Esophagus squamous epithelium (tissue), 5 donors: ENCODE results near the gene AKAP17A. TPM values are rescaled to one million over a fixed set of nuclear protein-coding genes. Genes with fewer than 3 reads are reported as not detected.
"Not testable (repeated sequence)": the region's sequence is repeated elsewhere in the genome, so short reads cannot be mapped to it uniquely, and the experiment has no call there.

Source experiments
- DNase-seq: peaks from one replicate; lab custom pipeline; 2025; lab: John Stamatoyannopoulos, UW
- H3K27ac ChIP-seq, 4 donors: fragments of 200-600 bp; sonication (generic); one replicate each; pipeline ENCODE4 v1.5.1; 2016 to 2019; ENCODE audit warnings: mild to moderate bottlenecking in 1 of 4
- H3K27me3 ChIP-seq, 4 donors: fragments of 200-600 bp; sonication (generic); 1 replicate in 3 of 4; 2 replicates in 1 of 4; pipeline versions ENCODE4 v1.5.1 to v1.6.0; 2017 to 2021; ENCODE audit warnings: antibody characterized with exemption in 1 of 4
- H3K36me3 ChIP-seq, 3 donors: fragments of 200-600 bp; sonication (generic); one replicate each; pipeline ENCODE4 v1.5.1; 2016 to 2019
- H3K4me1 ChIP-seq, 3 donors: fragments of 200-600 bp; sonication (generic); one replicate each; pipeline ENCODE4 v1.5.1; 2017 to 2019
- H3K4me3 ChIP-seq, 4 donors: fragments of 200-600 bp; sonication (generic); 1 replicate in 3 of 4; 2 replicates in 1 of 4; pipeline ENCODE4 v1.5.1; 2016 to 2019; ENCODE audit warnings: mild to moderate bottlenecking in 2 of 4, moderate library complexity in 1 of 4
- H3K9me3 ChIP-seq, 3 donors: fragments of 200-600 bp; sonication (generic); one replicate each; pipeline ENCODE4 v1.5.1; 2016 to 2019
- POLR2A ChIP-seq, 4 donors: fragments of 450-650 bp; IDR thresholded peaks; one replicate each; pipeline ENCODE4 v1.6.1; 2017; ENCODE audit warnings: antibody characterized with exemption in 4 of 4, mild to moderate bottlenecking in 4 of 4, moderate library complexity in 3 of 4
- WGBS, 2 donors: methylation state at CpG; one replicate each; pipeline ENCODE4 v1.1.5; 2018; 5-methylcytosine and 5-hydroxymethylcytosine counted together
- intact Hi-C: fragments of 100-400 bp; cut with DNase I; formaldehyde crosslinking; loops from one replicate; pipeline ENCODE4 v1.15.0; 2022
- total RNA-seq, 4 donors: library from RNA; depleted of rRNA; stranded (reverse); fragments of >200 nt; gene quantifications; one replicate each; pipeline ENCODE4 v1.1.0, GENCODE V29; 2016
- TF ChIP-seq, protein P1 (sequence below), 6 experiments: fragments of 450-650 bp in 4 of 6; fragments of 200-600 bp in 2 of 6; sonication (generic) in 2 of 6; IDR thresholded peaks; one replicate each; pipeline ENCODE4 v1.5.1; 2016 to 2019; ENCODE audit warnings: antibody characterized with exemption in 6 of 6, mild to moderate bottlenecking in 4 of 6, moderate library complexity in 4 of 6
- donor health status: DM: yes; HTN: yes; CAD: no.

Gene AKAP17A
- total RNA-seq, 4 donors from 2014 or later: 16.2 to 38.7 (median 30.6) TPM

DNA sequence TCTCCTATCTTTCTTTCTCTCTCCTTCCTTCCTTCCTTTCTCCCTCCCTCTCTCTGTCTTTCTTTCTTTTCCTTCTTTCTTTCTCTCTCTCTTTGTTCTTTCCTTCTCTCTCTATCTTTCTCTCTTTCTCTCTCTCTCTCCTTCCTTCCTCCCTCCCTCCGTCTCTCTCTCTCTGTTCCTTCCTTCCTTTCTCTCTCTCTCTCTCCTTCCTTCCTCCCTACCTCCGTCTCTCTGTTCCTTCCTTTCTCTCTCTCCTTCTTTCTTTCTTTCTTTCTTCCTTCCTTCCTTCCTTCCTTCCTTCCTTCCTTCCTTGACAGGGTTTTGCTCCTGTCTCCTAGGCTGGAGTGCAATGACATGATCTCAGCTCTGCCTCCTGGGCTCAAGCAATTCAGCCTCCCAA lies 30.2 kb upstream of the AKAP17A start:
- 27 to 51% methylated on average over 2 of the region's 2 CpGs for WGBS, 2 donors
- TF ChIP-seq POLR2A (IDR thresholded peaks at IDR 0.05): no peak
- TF ChIP-seq, protein P1, sequence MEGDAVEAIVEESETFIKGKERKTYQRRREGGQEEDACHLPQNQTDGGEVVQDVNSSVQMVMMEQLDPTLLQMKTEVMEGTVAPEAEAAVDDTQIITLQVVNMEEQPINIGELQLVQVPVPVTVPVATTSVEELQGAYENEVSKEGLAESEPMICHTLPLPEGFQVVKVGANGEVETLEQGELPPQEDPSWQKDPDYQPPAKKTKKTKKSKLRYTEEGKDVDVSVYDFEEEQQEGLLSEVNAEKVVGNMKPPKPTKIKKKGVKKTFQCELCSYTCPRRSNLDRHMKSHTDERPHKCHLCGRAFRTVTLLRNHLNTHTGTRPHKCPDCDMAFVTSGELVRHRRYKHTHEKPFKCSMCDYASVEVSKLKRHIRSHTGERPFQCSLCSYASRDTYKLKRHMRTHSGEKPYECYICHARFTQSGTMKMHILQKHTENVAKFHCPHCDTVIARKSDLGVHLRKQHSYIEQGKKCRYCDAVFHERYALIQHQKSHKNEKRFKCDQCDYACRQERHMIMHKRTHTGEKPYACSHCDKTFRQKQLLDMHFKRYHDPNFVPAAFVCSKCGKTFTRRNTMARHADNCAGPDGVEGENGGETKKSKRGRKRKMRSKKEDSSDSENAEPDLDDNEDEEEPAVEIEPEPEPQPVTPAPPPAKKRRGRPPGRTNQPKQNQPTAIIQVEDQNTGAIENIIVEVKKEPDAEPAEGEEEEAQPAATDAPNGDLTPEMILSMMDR (IDR thresholded peaks at IDR 0.05): no peak
- Histone ChIP-seq H3K27ac (no peak overlapping the region), H3K4me3 (no peak overlapping the region), H3K36me3 (no peaks in the 10 kb centered on the region), H3K9me3 (no peaks in the 10 kb centered on the region), H3K4me1 (no peaks in the 10 kb centered on the region), H3K27me3 (no peaks in the 10 kb centered on the region)
- intact Hi-C loops: no loop called here
- no peak for DNase-seq

DNA sequence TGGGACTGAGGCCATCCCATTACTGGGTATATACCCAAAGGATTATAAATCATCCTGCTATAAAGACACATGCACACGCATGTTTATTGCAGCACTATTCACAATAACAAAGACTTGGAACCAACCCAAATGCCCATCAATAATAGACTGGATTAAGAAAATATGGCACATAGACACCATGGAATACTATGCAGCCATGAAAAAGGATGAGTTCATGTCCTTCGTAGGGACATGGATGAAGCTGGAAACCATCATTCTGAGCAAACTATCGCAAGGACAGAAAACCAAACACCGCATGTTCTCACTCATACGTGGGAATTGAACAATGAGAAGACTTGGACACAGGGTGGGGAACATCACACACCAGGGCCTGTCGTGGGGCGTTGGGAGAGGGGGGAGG lies 27.3 kb upstream of the AKAP17A start:
- H3K9me3 ChIP-seq, H3K36me3 ChIP-seq, H3K4me1 ChIP-seq, H3K27ac ChIP-seq, H3K27me3 ChIP-seq, H3K4me3 ChIP-seq, intact Hi-C loops, DNase-seq: not testable (repeated sequence)
- 84 to 86% methylated on average over 7 of the region's 7 CpGs for WGBS, 2 donors

DNA sequence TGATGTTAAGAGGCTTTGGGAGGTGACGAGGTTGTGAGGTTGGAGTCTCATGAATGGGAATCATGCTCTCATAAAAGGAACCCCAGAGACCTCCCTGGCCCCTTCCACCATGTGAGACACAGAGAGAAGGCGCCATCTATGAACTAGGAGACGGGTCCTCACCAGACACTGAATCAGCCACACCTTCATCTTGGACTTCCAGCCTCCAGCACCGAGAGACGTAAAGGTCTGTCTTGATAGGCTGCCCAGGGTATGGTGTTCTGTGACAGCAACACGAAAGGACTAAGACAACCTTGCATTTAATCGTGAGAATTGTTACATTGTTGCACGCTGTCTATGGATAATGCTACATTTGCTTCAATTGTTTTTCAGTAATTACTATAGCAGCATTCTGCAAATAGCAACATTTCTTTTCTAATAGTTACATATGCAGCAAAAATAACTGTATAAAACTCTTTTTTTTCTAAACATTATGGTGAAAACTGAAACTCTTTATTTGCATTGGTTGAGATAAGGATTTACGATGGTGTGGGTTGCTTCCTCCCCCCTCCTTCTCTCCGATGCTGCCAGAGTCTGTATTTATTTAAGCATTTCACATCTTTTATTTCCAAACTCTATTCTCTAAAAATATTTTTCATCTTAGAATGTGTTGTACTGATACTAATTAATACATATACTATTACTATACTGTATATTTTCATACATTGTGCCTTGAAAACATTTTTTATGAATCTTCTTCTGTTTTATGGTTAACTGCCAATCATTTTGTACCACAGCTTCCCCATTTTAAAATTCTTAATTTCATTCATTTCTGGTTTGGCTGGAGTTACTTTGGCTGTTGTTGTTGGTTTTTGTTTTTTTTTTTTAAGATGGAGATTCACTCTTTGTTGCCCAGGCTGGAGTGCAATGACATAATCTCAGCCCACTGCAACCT lies 26.4 kb upstream of the AKAP17A start:
- Histone ChIP-seq H3K27ac (no peak overlapping the region), H3K36me3 (no peaks in the 10 kb centered on the region), H3K4me1 (no peaks in the 10 kb centered on the region), H3K4me3 (no peak overlapping the region), H3K9me3 (no peaks in the 10 kb centered on the region), H3K27me3 (no peaks in the 10 kb centered on the region)
- 41 to 42% methylated on average over 8 to 10 of the region's 10 CpGs for WGBS, 2 donors
- intact Hi-C loops: no loop called here
- TF ChIP-seq, protein P1 (IDR thresholded peaks at IDR 0.05): no peak
- TF ChIP-seq POLR2A (IDR thresholded peaks at IDR 0.05): no peak
- DNase-seq: no peak

DNA sequence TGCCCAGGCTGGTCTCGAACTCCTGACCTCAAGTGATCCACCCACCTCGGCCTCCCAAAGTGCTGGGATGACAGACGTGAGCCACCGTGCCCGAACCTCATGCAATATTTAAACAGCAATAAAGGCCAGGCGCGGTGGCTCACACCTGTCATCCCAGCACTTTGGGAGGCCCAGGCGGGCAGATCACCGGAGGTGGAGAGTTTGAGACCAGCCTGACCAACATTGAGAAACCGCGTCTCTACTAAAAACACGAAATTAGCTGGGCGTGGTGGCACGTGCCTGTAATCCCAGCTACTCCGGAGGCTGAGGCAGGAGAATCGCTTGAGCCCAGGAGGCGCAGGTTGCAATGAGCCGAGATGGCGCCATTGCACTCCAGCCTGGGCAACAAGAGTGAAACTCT lies 17.2 kb upstream of the AKAP17A start:
- H3K9me3 ChIP-seq, H3K36me3 ChIP-seq, DNase-seq, H3K4me1 ChIP-seq, H3K27ac ChIP-seq, intact Hi-C loops, H3K27me3 ChIP-seq, H3K4me3 ChIP-seq: not testable (repeated sequence)
- 93 to 94% methylated on average over 10 to 15 of the region's 19 CpGs for WGBS, 2 donors

DNA sequence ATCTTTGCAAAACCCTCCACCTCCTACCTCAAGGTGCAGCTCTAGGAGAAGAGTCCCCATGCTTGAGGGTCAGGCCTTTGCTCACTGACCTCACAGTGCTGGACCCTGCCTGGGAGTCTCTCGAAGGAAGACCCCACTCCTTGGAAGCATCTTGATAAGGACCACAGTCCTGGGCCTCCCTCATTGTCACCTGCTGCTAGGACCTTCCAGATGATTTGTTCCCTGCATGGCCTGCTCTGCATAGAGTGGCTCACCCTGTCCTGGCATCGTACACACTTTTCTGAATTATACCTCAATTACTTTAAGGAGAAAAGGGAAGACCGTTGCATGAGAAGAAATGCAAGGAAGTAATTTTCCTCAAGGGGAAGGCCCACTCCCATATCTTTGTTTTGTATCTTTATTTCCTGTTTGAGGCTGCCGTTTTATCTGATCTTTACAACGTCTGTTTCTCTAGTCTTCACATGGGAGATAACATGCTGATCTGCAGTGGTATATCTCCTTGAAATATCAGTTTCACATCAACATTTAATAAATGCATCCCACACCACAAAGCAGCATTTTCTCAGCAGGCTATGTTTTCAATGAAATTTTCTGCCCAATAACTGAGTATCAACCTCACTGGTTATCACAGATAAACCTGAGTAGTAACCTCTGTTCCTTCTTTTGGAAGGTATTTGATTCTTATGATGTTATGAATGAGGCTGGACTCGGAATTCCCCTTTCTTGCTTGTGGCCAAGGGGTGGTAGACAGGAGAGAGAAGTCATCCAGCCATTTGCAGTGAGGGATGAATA lies 15.0 kb upstream of the AKAP17A start:
- H3K4me3 ChIP-seq: no peak overlapping the region
- DNase-seq: no peak
- no peaks in the 10 kb centered on the region for H3K9me3 ChIP-seq
- 57 to 63% methylated on average over 5 to 6 of the region's 6 CpGs for WGBS, 2 donors
- no peaks in the 10 kb centered on the region for H3K36me3 ChIP-seq
- no peaks in the 10 kb centered on the region for H3K4me1 ChIP-seq
- H3K27me3 ChIP-seq: no peaks in the 10 kb centered on the region
- no peak for TF ChIP-seq POLR2A (IDR thresholded peaks at IDR 0.05)
- TF ChIP-seq, protein P1 (IDR thresholded peaks at IDR 0.05): no peak
- intact Hi-C loops: no loop called here
- H3K27ac ChIP-seq: no peak overlapping the region

DNA sequence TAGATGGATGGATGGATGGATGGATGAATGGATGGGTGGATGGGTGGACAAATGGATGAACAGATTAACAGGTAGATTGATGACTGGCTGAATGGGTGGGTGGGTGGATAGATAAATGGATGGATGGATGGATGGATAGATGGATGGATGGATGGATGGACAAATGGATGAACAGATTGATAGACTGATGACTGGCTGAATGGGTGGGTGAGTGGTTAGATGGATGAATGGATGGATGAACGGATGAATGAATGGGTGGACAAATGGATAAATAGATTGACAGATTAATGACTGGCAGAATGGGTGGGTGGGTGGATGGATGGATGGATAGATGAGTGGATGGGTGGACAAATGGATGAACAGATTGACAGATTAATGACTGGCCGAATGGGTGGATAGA lies 13.6 kb upstream of the AKAP17A start:
- Histone ChIP-seq H3K36me3 (no peaks in the 10 kb centered on the region), H3K4me1 (peaks cover 0 to under 1% (median 0%) of the 10 kb centered on the region in 3 donors), H3K27ac (no peak overlapping the region), H3K4me3 (no peak overlapping the region), H3K9me3 (no peaks in the 10 kb centered on the region), H3K27me3 (no peaks in the 10 kb centered on the region)
- no peak for DNase-seq
- 49 to 55% methylated on average over 2 of the region's 2 CpGs for WGBS, 2 donors
- intact Hi-C loops: no loop called here
- TF ChIP-seq, protein P1 (IDR thresholded peaks at IDR 0.05): no peak
- no peak for TF ChIP-seq POLR2A (IDR thresholded peaks at IDR 0.05)
